ENCODE data around the gene ANKRD9.

Gene ANKRD9

DNA sequence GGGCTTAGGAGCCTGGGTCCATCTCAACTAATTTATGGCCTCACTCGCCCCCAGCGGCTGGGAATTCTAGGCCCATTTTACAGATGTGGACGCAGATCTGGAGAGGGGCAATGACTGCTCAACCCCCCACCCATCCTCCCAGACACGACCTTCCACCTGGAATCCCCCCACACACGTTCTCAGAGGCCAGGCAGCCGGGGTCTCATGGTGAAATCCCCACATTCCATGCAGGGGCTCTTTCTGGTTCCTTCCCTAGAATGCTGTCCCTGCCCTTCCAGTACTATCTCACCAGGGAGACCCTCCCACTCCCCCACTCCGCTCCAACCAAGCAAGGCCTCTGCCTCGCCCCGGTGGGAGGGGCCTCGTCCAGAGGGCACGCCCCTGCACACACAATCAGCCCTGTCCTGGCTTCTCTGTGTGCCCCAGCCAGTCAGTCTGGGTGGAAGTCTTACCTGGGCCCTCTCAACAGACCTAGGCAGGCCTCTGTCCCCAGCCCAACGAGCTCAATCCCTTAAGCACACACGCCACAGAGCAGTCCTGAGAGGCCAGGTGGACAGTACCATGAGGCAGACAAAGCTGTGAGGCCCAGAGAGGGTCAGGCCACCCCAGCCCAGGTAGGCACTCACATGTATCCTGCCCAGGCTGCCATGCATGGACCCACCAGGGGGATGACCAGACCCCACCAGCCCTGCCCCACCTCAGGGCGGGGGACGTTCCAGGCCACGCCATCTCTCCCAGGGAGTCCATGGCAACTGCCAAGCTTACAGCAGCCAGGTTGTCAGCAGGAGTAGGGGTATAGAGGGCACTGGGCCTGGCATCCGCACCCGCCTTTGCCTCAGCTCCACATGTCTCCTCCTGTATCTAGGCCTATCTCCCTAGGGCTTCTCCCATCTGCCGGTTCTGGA is 1.3 kb upstream of the ANKRD9 start:
- DNase-seq = no peak

DNA sequence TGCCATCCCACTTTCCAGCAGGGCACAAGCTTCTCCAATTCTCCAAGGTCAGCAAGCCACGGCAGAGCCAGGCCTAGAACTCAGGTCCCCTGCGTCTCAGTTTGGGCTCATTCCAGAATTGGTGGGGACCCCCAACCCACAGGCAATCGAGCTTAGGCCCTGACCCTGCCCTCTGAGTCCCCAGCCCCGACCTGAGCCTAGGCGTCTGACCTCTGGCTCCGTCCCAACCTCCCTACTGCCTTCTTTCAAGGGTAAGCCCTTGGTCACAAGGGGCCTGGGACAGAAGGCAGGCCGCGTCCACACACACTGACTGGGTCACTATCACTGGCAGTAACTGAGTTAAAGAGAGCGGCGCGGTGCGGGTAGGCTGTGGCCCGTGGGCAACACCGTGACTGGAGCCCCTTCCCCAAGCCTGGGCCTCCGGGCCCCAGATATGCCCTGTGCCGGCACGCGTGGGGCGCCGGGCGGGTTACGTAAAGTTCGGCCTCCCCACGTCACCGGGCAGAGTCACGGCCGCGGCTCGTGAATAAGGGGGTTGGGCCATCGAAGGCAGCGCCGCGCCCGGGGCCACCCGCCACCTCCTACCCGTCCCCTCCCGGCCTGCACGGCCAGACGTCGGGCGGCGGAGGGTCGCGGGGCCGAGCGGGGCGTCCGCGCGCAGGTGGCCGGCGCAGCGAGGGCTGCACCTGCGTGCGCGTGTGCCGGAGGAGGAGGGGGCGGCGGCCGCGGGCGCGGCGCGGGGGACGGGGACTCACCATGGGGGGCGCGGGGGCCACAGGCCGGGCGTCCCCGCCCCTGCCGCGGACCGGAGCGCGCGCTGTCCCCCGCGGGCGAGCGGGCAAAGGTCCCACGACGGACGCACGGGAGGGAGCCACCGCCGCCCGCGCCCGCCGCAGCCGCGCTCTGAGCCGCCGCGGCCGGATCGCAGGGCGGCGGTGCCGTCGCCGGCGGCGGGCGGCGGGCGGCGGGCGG is 516 bp downstream of the ANKRD9 start:
- DNase-seq = no peak

- no peak for DNase-seq
Observed at GRCh38 chr14:102508410-102508773, 1.2 kb downstream of the ANKRD9 start.

DNA sequence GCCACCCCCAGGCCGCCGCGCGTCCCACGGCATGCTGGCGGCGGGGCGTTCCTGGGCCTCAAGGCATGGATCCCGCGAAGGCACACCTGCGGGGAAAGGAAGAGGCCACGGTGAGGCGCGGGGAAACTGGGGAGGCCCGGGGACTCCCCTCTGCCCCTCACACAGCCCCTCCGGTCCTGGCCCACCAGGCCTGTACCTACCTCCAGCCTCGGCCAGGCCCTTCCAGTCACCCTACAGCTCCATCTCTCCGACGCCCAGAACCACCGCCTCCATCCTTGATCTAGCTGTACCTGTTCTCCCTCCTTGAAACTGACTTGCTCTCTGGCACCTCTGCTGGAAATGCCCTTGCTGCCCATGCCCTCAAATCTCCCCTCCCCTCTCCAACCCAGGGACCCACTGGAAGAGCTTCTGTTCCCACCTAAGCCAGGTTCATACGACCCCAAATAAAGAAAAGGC is 1.7 kb downstream of the ANKRD9 start:
- DNase-seq = no peak

GRCh38 chr14:102507081-102507856 is 2.3 kb downstream of the ANKRD9 start:
- no peak for DNase-seq

- no peak for DNase-seq
Observed at GRCh38 chr14:102506626-102506925, 3.0 kb downstream of the ANKRD9 start.

DNA sequence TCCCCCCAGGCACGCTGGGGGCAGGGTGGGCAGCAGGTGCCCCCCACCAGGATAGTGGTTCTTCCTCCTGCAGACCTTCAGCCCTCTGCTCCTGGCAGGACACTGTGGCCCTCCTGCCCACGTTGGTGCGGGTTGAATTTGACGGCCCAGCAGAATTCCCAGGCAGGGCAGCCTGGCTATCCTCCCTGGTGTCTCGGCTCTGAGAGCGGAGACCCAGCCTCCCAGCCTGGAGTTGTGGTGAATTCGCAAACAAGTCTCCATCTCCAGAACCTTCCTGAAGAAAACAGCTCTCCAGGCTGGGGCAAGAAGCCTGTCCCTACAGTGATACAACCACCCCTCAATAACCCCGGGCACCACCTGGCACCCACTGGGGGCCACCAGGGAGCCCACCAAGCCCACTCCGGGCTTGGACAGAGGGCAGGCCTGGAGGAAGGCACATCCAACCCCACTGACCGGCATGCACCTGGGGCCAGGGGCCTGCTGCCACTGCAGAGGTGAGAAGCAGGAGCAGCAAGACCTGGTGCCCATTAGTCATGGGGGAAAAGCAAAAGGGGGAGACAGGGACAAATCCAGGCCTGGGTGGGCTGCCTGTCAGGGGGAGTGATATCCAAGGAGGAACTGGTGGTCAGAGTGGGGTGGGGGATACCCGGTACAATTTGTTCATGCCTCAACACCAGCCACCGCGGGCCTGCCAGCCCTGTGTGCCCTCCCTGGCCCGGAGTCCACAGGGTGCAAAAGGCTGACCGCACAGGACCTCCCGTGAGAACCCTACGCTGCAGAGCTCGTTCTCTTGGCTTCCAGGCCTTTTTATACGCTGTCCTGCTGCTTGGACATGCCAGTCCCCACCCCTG is 3.6 kb downstream of the ANKRD9 start:
- no peak for DNase-seq

GRCh38 chr14:102505000-102505619 is 4.5 kb downstream of the ANKRD9 start:
- DNase-seq = no peak

- no peak for DNase-seq
Observed at GRCh38 chr14:102504328-102504999, 5.1 kb downstream of the ANKRD9 start.

- DNase-seq = no peak
Observed at GRCh38 chr14:102503641-102504327, 5.8 kb downstream of the ANKRD9 start.

DNA sequence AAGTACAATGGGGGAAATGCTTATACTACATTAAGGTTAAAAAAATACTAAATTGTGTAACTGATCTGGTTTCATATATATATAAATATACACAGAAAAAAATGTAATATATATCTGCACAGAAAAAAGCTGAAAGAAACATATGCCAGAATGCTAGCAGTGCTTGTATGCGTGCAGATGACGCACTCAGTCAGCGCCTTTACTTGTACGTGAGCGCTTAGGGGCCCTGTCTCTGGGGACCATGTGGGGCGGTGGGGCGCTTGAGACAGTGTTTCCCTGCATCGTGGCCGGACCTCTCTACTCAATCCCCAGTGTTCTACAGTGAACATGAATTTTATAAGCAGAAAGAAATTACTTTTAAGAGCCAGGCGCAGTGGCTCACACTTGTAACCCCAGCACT is 7.0 kb downstream of the ANKRD9 start:
- DNase-seq = no peak

DNA sequence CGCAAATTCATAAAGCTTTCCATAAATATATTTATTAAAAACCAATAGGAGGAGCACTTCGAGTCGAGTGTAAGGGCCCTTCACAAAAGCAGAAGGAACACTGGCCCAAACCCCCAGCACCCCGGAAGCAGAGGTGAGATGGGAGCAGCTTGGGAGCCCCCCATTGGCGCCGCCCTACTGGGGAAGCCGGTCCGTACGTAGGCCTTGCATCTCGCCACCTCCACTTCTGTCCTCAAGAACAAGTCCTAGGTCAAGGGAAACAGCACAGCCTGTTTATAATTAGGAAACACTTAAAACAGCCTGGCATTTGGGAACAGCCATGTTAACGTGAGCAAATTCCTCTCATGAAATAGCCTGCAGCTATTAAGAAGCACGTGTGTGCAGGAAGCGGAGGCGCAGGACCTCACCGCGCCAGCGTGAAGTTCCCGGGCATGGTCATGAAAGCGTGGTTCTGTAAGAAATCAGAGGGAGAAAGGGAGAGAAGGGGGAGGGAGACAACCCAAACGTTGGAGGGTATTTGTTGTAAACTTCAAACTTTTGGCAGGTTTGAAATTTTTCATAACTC is 7.7 kb downstream of the ANKRD9 start:
- DNase-seq = no peak

GRCh38 chr14:102500713-102501112 is 8.9 kb downstream of the ANKRD9 start:
- DNase-seq = no peak

DNA sequence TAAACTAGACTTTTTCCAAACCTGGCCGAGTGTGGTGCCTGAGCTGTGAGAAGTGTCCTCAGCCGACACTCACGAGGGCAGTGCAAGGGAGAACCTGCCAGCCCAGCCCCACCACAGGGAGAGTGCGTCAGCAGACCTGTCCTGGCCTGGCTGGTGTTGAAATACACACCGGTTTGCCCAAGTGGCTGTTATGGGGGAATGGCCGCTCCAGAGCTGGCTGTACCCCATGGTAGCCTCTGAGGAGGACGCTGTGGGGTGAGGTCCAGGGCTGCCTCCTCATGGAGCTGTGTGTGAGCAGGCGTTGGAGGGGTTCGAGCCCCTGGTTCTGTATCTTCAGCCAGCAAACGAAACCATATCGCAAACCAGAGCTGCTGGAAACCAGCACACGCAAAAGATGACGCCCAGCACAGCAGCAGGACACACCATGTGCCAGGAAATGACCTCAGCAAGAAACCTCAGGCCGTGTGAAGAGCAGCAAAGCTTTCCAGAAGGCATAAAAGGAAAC is 9.4 kb downstream of the ANKRD9 start:
- no peak for DNase-seq

- DNase-seq = no peak
Observed at GRCh38 chr14:102499401-102500157, 10.0 kb downstream of the ANKRD9 start.

- DNase-seq = no peak
Observed at GRCh38 chr14:102498678-102499265, 10.8 kb downstream of the ANKRD9 start.

GRCh38 chr14:102497998-102498677 is 11.4 kb downstream of the ANKRD9 start:
- DNase-seq = no peak
